Natural killer cell treated with Interleukin-12 subunit alpha and Interleukin-12 subunit beta and Interleukin-15 and Interleukin-18, amount 100 ng/mL, for 72 hours (primary cell): ENCODE data around the gene IBA57. TPM values are rescaled to one million over a fixed set of nuclear protein-coding genes. Genes with fewer than 3 reads are reported as not detected.

ENCODE experiments used
- ATAC-seq, 2 donors: fragments of 150-1000 bp; cut with Tn5 transposase in 1 of 2; sonication (Bioruptor Pico), chemical (Tn5 transposase) in 1 of 2; 2 replicates each; pipeline ENCODE4 v1.10.0; 2021
- DNase-seq: peaks from one replicate; pipeline ENCODE4 v3.0.0; 2022; ENCODE audit warnings: low spot score
- H3K27ac Mint-ChIP-seq, 2 donors: 1 replicate in 1 of 2; 2 replicates in 1 of 2; pipeline ENCODE4 v1.8.0; 2022; ENCODE audit warnings: mixed read lengths in 2 of 2, mild to moderate bottlenecking in 1 of 2, moderate library complexity in 1 of 2
- H3K27me3 Mint-ChIP-seq, 2 donors: 1 replicate in 1 of 2; 2 replicates in 1 of 2; pipeline ENCODE4 v1.8.0; 2022; ENCODE audit warnings: mixed read lengths in 2 of 2
- H3K36me3 Mint-ChIP-seq: one replicate; pipeline ENCODE4 v1.8.0; 2022; ENCODE audit warnings: mixed read lengths
- H3K4me1 Mint-ChIP-seq, 2 donors: 1 replicate in 1 of 2; 2 replicates in 1 of 2; pipeline ENCODE4 v1.8.0; 2022; ENCODE audit warnings: low read depth in 2 of 2, mixed read lengths in 2 of 2, mild to moderate bottlenecking in 1 of 2
- H3K4me3 Mint-ChIP-seq: one replicate; pipeline ENCODE4 v1.8.0; 2022; ENCODE audit warnings: mixed read lengths
- H3K9me3 Mint-ChIP-seq: 2 replicates; pipeline ENCODE4 v1.8.0; 2022; ENCODE audit warnings: mixed read lengths
- total RNA-seq, 2 donors: library from RNA; stranded (reverse); gene quantifications; one replicate each; pipeline ENCODE4 v1.2.3, GENCODE V29; 2022

IBA57 gene
- total RNA-seq, 2 donors from 2014 or later: 6.8 to 7.9 TPM

DNA sequence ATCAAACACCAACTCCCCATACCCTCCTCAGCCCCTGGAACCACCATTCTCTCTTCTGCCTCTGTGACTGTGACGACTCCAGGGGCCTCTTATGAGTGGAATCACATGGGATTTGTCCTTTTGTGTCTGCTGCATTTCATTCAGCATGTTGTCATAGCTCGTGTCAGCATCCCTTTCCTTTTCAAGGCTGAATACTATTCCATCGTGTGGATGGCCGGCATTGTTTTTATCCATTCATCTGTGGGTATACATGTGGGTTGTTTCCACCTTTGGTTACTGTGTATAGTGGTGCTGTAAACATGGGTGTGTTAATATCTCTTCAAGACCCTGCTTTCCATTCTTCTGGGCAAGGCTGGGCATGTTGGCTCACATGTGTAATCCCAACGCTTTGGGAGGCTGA, 25.2 kb downstream of the IBA57 start:
- H3K4me3 Mint-ChIP-seq: no peak overlapping the region
- no peak for ATAC-seq
- peaks cover under 1 to 3% of the 10 kb centered on the region in 2 donors for H3K4me1 Mint-ChIP-seq
- no peak overlapping the region for H3K27ac Mint-ChIP-seq
- no peak for DNase-seq
- H3K9me3 Mint-ChIP-seq: no peaks in the 10 kb centered on the region
- no peaks in the 10 kb centered on the region for H3K27me3 Mint-ChIP-seq
- no peaks in the 10 kb centered on the region for H3K36me3 Mint-ChIP-seq

DNA sequence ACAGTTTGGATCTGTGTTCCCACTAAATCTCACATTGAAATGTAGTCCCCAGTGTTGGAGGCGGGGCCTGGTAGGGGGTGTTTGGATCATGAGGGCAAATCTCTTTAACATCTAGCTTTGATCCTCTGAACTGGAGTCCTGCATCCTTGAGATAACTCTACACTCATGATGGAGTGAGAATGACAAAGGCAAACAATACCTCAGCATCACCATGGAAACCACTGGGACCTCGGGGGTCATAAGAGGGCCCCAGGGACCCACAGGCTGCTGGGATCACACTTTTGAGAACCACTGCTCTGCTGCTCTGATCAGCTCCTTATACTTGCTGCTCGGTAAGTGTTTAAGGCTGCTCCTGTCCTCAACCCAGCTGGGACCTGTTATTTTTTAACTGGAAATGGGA, 28.8 kb downstream of the IBA57 start:
- H3K36me3 Mint-ChIP-seq: peaks cover 10% of the 10 kb centered on the region
- no peaks in the 10 kb centered on the region for H3K4me1 Mint-ChIP-seq
- H3K9me3 Mint-ChIP-seq: peaks cover 5% of the 10 kb centered on the region
- H3K27me3 Mint-ChIP-seq: no peaks in the 10 kb centered on the region
- H3K4me3 Mint-ChIP-seq: no peak overlapping the region
- H3K27ac Mint-ChIP-seq: no peak overlapping the region
- DNase-seq (no peak), ATAC-seq (no peak)

DNA sequence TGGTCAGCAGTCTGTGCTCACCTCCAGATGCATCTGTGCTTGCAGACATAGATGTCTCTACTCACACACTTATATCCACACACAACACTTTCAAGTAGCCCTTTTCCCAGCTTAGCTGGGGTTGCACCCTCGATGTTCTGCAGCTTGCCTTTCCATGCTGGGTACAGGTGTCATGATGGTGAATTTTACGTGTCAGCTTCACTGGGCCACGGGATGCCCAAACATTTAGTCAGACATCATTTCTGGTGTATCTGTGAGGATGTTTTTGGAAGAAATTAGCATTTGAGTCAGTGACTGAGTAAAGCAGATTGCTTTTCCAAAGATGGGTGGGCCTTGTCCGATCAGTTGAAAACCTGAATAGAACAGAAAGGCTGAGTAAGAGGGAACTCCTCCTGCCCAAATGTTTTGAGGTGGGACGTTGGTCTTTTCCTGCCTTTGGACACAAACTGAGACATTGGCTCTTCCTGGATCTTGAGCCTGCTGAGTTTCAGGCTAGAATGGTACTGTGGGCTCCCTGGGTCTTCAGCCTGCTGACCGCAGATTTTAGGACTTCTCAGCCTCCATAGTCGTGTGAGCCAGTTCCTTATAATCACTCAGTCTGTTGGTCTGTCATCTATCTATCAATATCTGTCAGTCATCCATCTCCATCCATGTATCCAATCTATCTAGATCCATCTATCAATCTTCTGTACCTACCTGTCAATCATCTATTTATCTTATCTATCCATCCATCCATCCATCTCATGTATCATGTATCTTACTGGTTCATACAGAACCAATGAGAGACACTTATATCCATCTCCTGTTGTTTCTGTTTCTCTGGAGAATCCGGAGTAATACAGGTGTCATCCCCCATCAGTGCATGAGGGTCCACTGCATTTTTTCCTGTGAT, 29.6 kb downstream of the IBA57 start:
- no peak overlapping the region for H3K4me3 Mint-ChIP-seq
- DNase-seq (no peak), ATAC-seq (no peak)
- H3K4me1 Mint-ChIP-seq: no peaks in the 10 kb centered on the region
- H3K27ac Mint-ChIP-seq: no peak overlapping the region
- H3K9me3 Mint-ChIP-seq: peaks cover 8% of the 10 kb centered on the region
- no peaks in the 10 kb centered on the region for H3K27me3 Mint-ChIP-seq
- H3K36me3 Mint-ChIP-seq: peaks cover 16% of the 10 kb centered on the region

DNA sequence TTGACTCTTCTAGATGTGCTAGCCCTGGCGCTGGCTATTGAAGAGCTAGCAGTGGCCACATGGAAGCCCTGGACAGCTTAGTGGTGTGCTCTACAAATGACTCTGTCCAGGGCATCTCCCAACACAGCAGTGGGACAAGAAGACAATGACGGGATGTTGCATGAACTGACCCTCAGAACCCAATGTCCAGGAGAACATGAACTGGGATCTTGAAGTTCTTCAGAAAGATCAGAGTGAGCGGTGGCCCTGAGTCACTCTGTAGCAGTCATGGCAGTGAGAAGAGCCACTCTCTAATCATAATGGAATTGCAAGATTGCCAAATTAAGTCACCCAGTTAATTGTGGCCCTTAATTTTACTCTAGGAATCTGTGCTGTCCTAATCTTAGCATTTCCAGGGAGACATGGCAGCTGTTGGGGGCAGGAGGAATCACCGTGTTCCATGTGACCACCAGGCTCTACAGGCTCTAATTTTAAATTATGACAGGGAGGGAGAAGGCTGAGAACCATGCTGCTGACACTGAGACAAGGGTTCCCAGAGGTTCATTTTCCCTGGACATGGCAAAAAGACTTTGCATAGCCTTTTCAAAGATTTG, 32.0 kb downstream of the IBA57 start:
- peaks cover 8% of the 10 kb centered on the region for H3K9me3 Mint-ChIP-seq
- H3K27ac Mint-ChIP-seq: no peak overlapping the region
- no peaks in the 10 kb centered on the region for H3K27me3 Mint-ChIP-seq
- DNase-seq (no peak), ATAC-seq (no peak)
- H3K36me3 Mint-ChIP-seq: peaks cover 16% of the 10 kb centered on the region
- no peaks in the 10 kb centered on the region for H3K4me1 Mint-ChIP-seq
- no peak overlapping the region for H3K4me3 Mint-ChIP-seq

DNA sequence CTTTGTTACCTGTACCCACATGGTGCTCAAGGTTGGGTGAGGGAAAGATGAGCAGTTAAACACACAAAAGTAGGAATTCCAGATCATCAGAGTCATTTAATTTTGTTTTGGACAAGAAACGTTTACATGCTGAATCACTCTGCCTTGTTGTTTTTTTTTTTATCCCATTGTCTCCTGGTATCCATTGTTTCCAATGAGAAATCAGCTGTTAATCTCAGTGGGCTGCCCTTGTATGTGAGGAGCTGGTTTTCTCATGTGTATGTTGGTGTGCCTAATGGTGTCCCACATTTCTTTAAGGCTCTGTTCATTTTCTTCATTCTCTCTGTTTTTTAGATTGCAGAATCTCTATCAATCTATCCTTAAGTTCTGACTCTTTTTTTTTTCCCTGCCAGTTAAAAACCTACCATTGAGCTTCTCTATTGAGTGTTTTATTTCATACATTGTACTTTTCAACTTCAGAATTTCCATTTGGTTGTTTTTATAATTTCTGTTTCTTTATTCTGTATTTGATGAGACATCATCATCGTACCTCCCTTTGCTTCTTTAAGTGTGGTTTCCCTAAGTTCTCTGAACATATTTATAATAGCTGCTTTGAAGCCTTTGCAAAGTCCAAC, 33.5 kb downstream of the IBA57 start:
- ATAC-seq: no peak
- H3K4me1 Mint-ChIP-seq: no peaks in the 10 kb centered on the region
- no peak for DNase-seq
- no peak overlapping the region for H3K4me3 Mint-ChIP-seq
- H3K27ac Mint-ChIP-seq: no peak overlapping the region
- H3K27me3 Mint-ChIP-seq: no peaks in the 10 kb centered on the region
- H3K36me3 Mint-ChIP-seq: peaks cover 16% of the 10 kb centered on the region
- H3K9me3 Mint-ChIP-seq: peaks cover 8% of the 10 kb centered on the region

DNA sequence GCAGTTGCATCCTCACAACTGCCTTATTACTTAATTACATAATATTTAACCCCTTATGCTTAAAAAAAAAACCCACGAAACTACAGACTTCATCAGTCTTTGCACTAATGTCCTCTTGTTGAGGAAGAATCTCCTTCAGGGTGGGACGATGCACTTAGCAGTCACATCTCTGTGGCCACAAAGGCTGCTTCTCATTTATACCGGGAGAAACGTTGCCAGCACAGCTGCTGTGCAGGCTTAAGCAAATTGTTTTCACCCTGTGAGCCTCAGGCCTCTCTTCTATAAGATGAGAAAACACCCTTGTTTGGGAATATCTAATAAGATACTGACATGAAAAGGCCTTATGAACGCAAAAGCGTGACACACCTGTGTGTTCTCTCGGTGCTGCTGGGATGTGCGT, 39.4 kb downstream of the IBA57 start:
- H3K36me3 Mint-ChIP-seq: peaks cover under 1% of the 10 kb centered on the region
- no peak overlapping the region for H3K4me3 Mint-ChIP-seq
- DNase-seq: no peak
- no peak overlapping the region for H3K27ac Mint-ChIP-seq
- no peak for ATAC-seq
- H3K4me1 Mint-ChIP-seq: no peaks in the 10 kb centered on the region
- peaks cover 0 to 4% of the 10 kb centered on the region in 2 donors for H3K27me3 Mint-ChIP-seq
- H3K9me3 Mint-ChIP-seq: no peaks in the 10 kb centered on the region

DNA sequence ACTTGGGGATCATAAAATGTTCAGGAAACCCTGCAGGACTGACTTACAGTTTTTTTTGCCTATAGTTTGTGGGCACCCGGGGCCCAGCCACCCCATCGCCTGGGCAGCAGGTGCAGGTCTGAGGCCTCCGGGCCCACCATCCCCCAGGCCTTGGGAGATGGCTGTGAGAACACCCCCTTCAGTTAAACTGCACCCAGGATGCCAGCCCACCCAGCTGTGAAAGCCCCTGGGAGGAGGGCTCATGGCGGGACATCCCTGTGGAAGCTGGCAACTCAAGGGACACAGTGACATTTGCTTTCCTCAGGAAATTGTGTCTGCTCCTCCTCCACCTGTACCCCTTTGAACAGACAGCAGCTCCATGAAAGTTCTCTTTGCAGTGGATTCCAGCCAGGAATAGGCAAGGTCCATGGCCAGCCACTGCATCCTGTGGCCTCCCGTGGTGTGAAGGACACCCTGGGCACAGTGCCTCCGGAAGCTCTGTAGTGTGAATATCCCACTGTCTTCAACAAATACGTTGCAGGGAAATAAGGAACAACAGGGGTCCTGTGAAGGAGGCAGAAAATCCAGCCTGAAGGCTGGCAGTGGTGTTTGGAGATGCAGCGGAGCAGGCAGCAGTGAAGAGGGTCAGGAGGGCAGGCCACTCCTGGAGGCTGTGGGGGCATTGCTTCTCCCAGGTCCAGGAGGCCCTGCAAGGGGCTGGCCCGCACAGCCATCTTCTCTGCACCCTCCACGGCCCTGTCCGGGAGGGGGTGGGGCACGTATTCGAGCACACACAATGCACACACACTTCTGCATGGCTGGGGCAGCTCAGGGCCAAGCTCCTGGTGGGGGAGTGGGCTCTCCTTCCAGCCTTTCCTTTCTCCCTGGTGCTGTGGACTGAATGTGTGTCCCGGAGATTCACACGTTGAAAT, 40.2 kb downstream of the IBA57 start:
- no peak for ATAC-seq
- DNase-seq: no peak
- Mint-ChIP-seq H3K27me3 (peaks cover 0 to 4% of the 10 kb centered on the region in 2 donors), H3K4me3 (no peak overlapping the region), H3K27ac (no peak overlapping the region), H3K4me1 (no peaks in the 10 kb centered on the region), H3K9me3 (no peaks in the 10 kb centered on the region), H3K36me3 (no peaks in the 10 kb centered on the region)

DNA sequence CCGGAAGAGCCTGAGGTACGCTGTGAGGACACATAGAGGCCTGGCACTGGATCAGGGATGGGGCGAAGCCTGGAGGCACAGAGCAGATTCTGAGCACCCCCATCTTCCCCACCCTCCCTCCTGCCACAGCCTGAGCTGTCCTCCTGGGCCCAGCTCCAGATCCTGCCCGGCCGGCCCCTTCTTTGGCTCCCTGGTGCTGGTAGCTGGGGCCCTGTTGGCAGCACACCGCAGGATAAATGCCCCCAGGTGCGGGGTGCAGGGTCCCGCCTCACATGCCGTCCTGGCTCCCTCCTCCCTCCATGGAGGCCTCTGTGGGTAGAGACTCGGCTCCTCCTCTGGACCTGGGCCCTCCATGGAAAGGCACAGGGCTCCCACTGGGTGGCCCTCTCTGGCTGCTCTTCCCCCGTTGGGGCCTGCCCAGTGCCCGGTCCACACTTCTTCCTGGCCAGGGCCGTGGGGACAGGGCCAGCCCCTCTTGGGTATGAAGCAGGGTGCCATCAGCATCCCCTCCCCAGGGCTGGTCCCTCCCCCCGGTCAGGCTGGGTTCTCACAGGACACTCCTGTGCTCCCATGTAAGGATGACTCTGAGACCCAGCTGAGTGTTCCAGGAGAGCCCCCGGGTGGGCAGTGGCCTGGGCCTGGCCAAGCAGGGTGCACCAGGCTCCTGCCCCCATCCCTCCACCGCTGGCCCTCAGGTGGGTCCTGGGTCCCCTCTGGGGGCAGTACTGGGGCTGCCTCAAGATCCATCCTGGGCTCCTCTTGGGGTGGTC, 41.2 kb downstream of the IBA57 start:
- ATAC-seq: peak; percentile 8 to 37
- H3K27me3 Mint-ChIP-seq: peaks cover 0 to 4% of the 10 kb centered on the region in 2 donors

DNA sequence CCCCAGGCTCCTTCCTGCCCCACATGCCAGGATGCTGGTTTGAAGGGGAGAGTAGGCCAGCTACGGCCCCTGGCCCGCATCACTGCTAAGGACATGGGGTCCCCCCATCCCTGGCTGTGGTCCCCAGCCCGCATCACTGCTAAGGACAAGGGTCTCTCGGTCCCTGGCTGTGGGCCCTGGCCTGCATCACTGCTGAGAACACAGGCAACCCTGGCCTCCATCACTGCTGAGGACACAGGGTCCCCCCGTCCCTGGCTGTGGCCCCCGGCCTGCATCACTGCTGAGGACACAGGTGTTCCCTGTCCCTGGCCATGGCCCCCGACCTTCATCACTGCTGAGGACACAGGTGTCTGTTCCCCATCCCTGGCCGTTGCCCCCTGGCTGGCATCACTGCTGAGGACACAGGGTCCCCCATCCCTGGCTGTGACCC, 41.8 kb downstream of the IBA57 start:
- Mint-ChIP-seq H3K4me1 (no peaks in the 10 kb centered on the region), H3K9me3 (no peaks in the 10 kb centered on the region), H3K36me3 (no peaks in the 10 kb centered on the region), H3K4me3 (no peak overlapping the region), H3K27ac (no peak overlapping the region), H3K27me3 (peaks cover 0 to 4% of the 10 kb centered on the region in 2 donors)
- ATAC-seq (peak in 1 of 2 donors; percentile 2), DNase-seq (no peak)

More for the DNA sequence above, 41.2 kb downstream of the IBA57 start:
- no peaks in the 10 kb centered on the region for H3K9me3 Mint-ChIP-seq
- H3K36me3 Mint-ChIP-seq: no peaks in the 10 kb centered on the region
- no peak overlapping the region for H3K4me3 Mint-ChIP-seq
- H3K27ac Mint-ChIP-seq: no peak overlapping the region
- DNase-seq: no peak
- no peaks in the 10 kb centered on the region for H3K4me1 Mint-ChIP-seq

DNA sequence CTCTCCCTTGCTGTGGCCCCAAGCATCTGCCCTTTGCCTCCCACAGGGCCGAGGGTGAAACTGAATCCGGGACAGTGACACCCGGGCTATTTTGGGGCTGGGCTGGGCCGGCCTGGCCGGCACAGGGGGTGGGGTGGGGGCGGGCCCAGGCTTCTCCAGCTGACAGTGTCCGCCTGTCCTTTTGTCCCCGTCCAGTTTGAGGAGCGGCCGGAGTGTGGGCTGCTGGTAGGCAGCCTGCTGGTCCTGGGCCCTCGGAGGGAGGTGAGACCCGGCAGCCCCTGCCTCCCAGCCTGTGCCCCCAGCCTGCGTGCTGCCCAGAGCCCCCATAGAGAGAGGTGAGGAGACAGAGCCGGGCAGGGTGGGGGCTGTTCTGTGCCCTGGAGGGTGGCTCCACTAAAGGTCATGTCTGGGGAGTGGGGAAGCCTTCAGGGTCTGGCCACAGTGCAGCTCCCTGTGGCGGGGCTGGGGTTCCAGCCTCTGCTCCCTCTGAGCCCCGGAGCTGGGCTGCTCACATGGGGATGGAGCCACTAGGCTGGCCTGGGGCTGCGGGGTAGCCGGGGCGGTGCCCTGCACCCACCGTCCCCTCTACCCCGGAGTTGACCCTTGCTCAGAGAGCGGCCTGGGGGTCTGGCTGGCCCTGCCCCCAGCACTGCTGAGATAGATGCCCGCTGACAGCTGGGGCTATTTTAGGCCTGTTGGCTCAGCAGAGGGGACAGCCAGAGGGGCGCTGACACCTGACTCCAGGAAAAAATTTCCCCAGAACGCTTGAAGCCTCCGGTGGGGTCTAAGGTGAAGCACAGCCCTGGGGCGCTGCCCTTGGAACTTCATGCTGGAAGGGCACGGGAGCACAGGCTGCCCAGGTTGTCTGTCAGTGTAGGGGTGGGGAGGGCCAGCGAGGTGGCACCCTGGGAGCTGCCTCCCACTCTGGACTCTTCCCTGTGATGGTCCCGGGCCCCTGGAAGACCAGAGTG, 42.5 kb downstream of the IBA57 start, which contains the start of gene OBSCN:
TSS of gene OBSCN (plus strand) at position 194 of the 971 bp plus-strand sequence. CDS start 3,740 bp downstream, outside the sequence.
- Mint-ChIP-seq H3K36me3 (no peaks in the 10 kb centered on the region), H3K4me1 (no peaks in the 10 kb centered on the region), H3K27me3 (peaks cover 0 to 4% of the 10 kb centered on the region in 2 donors), H3K4me3 (no peak within 1 kb of the TSS), H3K9me3 (no peaks in the 10 kb centered on the region), H3K27ac (no peak within 1 kb of the TSS)
- no peak for ATAC-seq
- no peak for DNase-seq

DNA sequence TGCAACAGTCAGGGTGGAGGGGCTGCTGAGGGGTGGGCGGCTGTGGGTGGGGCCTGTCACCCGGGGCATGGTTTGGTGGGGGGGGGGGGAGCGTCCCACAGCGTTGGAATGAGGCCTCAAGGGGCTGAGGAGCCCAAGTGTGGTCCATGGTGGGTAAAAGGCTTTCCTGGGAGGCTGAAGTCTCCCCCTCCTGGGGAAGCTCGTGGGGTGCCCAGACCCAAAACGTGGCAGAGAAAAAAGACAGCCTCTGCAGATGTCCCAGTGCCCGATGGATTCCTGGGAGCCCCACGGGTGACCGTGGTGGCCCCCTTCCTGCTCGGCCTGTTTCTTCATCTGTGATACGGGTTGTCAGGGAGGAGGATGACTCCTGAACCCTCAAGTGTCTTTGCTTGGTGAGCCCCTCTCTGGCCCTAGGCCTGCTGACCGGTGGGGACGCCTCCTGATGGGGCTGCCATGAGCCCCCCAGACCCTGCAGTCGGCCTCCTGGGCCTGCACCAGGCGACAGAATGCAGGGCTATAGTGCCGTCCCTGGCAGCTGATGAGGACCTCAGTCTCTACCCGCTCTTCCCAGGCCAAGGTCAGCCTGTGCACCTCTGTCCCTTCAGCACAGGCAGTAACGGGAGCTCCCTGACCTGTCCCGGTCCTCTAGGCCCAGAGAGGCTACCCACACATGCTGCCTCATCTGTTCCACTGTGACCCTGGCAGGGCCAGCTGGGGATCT, 43.4 kb downstream of the IBA57 start:
- peaks cover 0 to 2% of the 10 kb centered on the region in 2 donors for H3K4me1 Mint-ChIP-seq

More for the DNA sequence above, 43.4 kb downstream of the IBA57 start:
- Mint-ChIP-seq H3K9me3 (no peaks in the 10 kb centered on the region), H3K36me3 (no peaks in the 10 kb centered on the region), H3K27me3 (peaks cover 0 to 4% of the 10 kb centered on the region in 2 donors), H3K4me3 (no peak overlapping the region), H3K27ac (no peak overlapping the region)
- ATAC-seq: no peak
- DNase-seq: no peak
